Stimulated activated effector memory CD8-positive, alpha-beta T cell treated with anti-CD3 and anti-CD28 coated beads, Interleukin-12 subunit alpha, Interleukin-12 subunit beta, amount 100 ng/mL, for 72 hours (primary cell): ENCODE measurements around the gene BPIFB6.

Experiments used
- ATAC-seq: fragments of 150-1000 bp; cut with Tn5 transposase; 2 replicates; pipeline ENCODE4 v1.10.0; 2021
- DNase-seq, 2 donors: peaks; one replicate each; pipeline ENCODE4 v3.0.0; 2021 to 2022; ENCODE audit warnings: low spot score in 2 of 2
- H3K27ac Mint-ChIP-seq: one replicate; pipeline ENCODE4 v1.8.0; 2022; ENCODE audit warnings: mild to moderate bottlenecking, mixed read lengths
- H3K36me3 Mint-ChIP-seq: one replicate; pipeline ENCODE4 v1.8.0; 2022; ENCODE audit warnings: mild to moderate bottlenecking, mixed read lengths
- H3K4me1 Mint-ChIP-seq: one replicate; pipeline ENCODE4 v1.8.0; 2022; ENCODE audit warnings: mixed read lengths
- H3K4me3 Mint-ChIP-seq: one replicate; pipeline ENCODE4 v1.8.0; 2022; ENCODE audit warnings: mild to moderate bottlenecking, mixed read lengths
- H3K9me3 Mint-ChIP-seq: one replicate; pipeline ENCODE4 v1.8.0; 2022; ENCODE audit warnings: mixed read lengths

The BPIFB6 gene

GRCh38 chr20:33031531-33031930 is at the start of gene BPIFB6:
Gene BPIFB6, plus strand, starts transcription at chr20:33031648. Its CDS starts 0 bp downstream, at chr20:33031648.
- Mint-ChIP-seq H3K36me3 (no peaks in the 10 kb centered on the region), H3K27ac (no peak within 1 kb of the TSS), H3K4me1 (no peaks in the 10 kb centered on the region), H3K9me3 (no peaks in the 10 kb centered on the region), H3K4me3 (no peak within 1 kb of the TSS)
- ATAC-seq (no peak), DNase-seq (no peak)

GRCh38 chr20:32982617-32983458 is 48.6 kb upstream of the BPIFB6 start:
- H3K4me3 Mint-ChIP-seq: no peak overlapping the region
- peaks cover 5% of the 10 kb centered on the region for H3K4me1 Mint-ChIP-seq
- peak overlapping the region; percentile 52 for H3K27ac Mint-ChIP-seq
- no peaks in the 10 kb centered on the region for H3K9me3 Mint-ChIP-seq
- no peak for ATAC-seq
- H3K36me3 Mint-ChIP-seq: no peaks in the 10 kb centered on the region
- no peak for DNase-seq

GRCh38 chr20:32983459-32984112 is 47.9 kb upstream of the BPIFB6 start:
- ATAC-seq (no peak), DNase-seq (no peak)
- H3K4me3 Mint-ChIP-seq: no peak overlapping the region
- H3K27ac Mint-ChIP-seq: no peak overlapping the region
- no peaks in the 10 kb centered on the region for H3K36me3 Mint-ChIP-seq
- no peaks in the 10 kb centered on the region for H3K9me3 Mint-ChIP-seq
- H3K4me1 Mint-ChIP-seq: peaks cover 5% of the 10 kb centered on the region

- Mint-ChIP-seq H3K4me3 (no peak overlapping the region), H3K36me3 (no peaks in the 10 kb centered on the region), H3K9me3 (no peaks in the 10 kb centered on the region), H3K27ac (no peak overlapping the region), H3K4me1 (peaks cover 5% of the 10 kb centered on the region)
- no peak for DNase-seq
- ATAC-seq: no peak
Observed at GRCh38 chr20:32984196-32984595, 47.3 kb upstream of the BPIFB6 start.

GRCh38 chr20:32984631-32985354 is 46.7 kb upstream of the BPIFB6 start:
- Mint-ChIP-seq H3K9me3 (no peaks in the 10 kb centered on the region), H3K4me1 (peaks cover 5% of the 10 kb centered on the region), H3K4me3 (no peak overlapping the region), H3K27ac (no peak overlapping the region), H3K36me3 (no peaks in the 10 kb centered on the region)
- peak; percentile 17 for ATAC-seq
- DNase-seq: no peak

DNA sequence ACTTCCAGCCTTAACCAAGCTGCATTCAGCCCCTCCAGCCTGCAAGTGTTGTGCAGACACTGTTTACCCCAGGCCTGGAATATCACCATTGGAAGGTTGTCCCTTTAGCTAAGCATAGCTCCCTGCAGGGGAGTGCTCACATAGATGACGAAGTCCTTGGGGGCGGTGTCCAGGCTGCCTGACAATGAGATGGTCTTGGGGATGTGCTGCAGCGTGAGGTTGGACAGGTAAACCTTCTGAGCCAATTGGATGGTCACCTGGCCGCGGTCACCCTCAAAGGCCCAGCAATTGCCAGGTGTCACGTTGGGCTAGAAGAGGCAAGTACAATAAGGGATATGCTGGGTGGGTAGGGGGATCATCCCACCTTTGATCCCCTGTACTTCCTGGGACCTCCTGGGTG is 45.9 kb upstream of the BPIFB6 start:
- Mint-ChIP-seq H3K4me1 (peaks cover 5% of the 10 kb centered on the region), H3K9me3 (no peaks in the 10 kb centered on the region), H3K36me3 (no peaks in the 10 kb centered on the region)

DNA sequence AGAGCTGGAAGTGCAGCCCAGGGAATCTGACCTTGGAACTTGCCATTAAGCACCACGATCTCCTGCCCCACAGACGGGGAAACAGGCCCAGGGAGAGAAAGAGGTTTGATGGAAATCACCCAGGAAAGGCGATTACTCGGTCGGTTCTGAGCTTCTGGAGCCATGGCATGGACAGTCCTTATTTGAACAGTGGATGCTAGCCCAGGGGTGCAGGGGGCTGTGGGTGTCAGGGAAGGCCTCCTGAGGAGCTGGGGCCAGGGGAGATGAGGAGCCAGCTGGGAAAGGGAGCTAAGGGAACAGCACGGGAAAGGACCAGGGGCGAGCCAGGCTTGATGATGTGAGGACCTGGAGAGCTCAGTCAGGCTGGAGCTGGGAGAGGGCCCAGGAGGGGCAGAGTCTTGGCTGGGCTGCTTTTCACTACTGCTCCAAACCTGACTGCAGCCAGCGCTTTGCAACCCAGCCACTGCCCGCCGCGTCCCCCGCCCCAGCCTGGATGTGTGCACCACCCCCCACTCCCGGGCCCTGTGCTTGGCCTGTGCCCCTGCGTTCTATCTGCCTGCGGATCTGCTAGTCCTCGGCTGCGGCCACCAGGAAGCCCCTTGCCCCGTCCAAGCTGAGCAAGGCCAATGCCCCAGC is 45.0 kb upstream of the BPIFB6 start:
- H3K27ac Mint-ChIP-seq: no peak overlapping the region
- ATAC-seq (no peak), DNase-seq (no peak)
- no peaks in the 10 kb centered on the region for H3K9me3 Mint-ChIP-seq
- H3K4me1 Mint-ChIP-seq: peaks cover 12% of the 10 kb centered on the region
- no peaks in the 10 kb centered on the region for H3K36me3 Mint-ChIP-seq
- H3K4me3 Mint-ChIP-seq: no peak overlapping the region

More for the DNA sequence above, 45.9 kb upstream of the BPIFB6 start:
- DNase-seq: no peak
- no peak for ATAC-seq
- H3K27ac Mint-ChIP-seq: no peak overlapping the region
- no peak overlapping the region for H3K4me3 Mint-ChIP-seq

- Mint-ChIP-seq H3K9me3 (no peaks in the 10 kb centered on the region), H3K36me3 (no peaks in the 10 kb centered on the region), H3K27ac (no peak overlapping the region), H3K4me1 (peaks cover 12% of the 10 kb centered on the region), H3K4me3 (no peak overlapping the region)
- DNase-seq: no peak
- ATAC-seq: no peak
Observed at GRCh38 chr20:32987044-32987825, 44.2 kb upstream of the BPIFB6 start.

DNA sequence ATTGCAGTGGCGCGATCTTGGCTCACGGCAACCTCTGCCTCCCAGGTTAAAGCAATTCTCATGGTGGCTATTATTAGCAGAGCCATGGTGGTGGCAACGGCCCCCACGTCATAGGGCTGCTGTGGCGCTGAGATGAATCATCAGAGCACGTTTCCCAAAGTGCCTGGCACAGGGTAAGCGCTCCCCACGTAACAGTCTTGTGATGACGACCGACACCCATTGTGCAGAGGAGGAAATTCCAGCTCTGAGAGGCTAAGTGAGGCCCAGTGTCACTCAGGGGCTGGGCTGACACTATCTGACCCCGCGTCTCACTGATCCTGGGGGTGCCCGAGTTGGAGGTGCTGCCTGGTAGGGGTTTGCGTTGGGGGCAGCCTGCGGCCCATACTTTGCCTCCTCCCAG is 43.4 kb upstream of the BPIFB6 start:
- DNase-seq: no peak
- Mint-ChIP-seq H3K27ac (no peak overlapping the region), H3K36me3 (no peaks in the 10 kb centered on the region), H3K4me3 (no peak overlapping the region), H3K4me1 (peaks cover 12% of the 10 kb centered on the region), H3K9me3 (no peaks in the 10 kb centered on the region)
- no peak for ATAC-seq

- H3K4me1 Mint-ChIP-seq: peaks cover 8% of the 10 kb centered on the region
- no peak for DNase-seq
- H3K36me3 Mint-ChIP-seq: no peaks in the 10 kb centered on the region
- no peaks in the 10 kb centered on the region for H3K9me3 Mint-ChIP-seq
- H3K4me3 Mint-ChIP-seq: no peak overlapping the region
- no peak overlapping the region for H3K27ac Mint-ChIP-seq
- ATAC-seq: no peak
Observed at GRCh38 chr20:32989507-32990283, 41.8 kb upstream of the BPIFB6 start.

GRCh38 chr20:32990426-32990825 is 41.0 kb upstream of the BPIFB6 start:
- peaks cover 7% of the 10 kb centered on the region for H3K4me1 Mint-ChIP-seq
- H3K4me3 Mint-ChIP-seq: no peak overlapping the region
- no peak overlapping the region for H3K27ac Mint-ChIP-seq
- H3K9me3 Mint-ChIP-seq: no peaks in the 10 kb centered on the region
- DNase-seq: no peak
- no peak for ATAC-seq
- no peaks in the 10 kb centered on the region for H3K36me3 Mint-ChIP-seq

DNA sequence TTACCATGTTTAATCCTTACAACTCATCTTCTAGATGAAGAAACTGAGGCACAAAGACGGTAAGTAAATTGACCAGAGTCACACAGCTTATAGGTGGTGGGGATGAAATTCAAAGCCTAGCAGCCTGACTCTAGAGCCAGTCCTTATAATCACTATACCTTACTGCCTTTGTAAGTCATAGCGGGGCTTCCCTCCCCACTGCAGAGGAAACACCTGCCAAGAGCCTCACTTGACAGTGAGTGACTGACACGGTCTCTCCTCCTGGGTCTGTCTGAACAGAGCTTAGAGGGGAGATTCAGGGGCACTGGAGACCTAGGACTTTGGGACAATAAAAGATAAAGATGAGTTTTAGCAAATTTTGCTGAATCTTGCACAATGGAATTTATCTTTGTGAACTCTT is 40.1 kb upstream of the BPIFB6 start:
- ATAC-seq (no peak), DNase-seq (no peak)
- Mint-ChIP-seq H3K9me3 (no peaks in the 10 kb centered on the region), H3K36me3 (no peaks in the 10 kb centered on the region), H3K27ac (no peak overlapping the region), H3K4me1 (peaks cover 7% of the 10 kb centered on the region), H3K4me3 (no peak overlapping the region)

DNA sequence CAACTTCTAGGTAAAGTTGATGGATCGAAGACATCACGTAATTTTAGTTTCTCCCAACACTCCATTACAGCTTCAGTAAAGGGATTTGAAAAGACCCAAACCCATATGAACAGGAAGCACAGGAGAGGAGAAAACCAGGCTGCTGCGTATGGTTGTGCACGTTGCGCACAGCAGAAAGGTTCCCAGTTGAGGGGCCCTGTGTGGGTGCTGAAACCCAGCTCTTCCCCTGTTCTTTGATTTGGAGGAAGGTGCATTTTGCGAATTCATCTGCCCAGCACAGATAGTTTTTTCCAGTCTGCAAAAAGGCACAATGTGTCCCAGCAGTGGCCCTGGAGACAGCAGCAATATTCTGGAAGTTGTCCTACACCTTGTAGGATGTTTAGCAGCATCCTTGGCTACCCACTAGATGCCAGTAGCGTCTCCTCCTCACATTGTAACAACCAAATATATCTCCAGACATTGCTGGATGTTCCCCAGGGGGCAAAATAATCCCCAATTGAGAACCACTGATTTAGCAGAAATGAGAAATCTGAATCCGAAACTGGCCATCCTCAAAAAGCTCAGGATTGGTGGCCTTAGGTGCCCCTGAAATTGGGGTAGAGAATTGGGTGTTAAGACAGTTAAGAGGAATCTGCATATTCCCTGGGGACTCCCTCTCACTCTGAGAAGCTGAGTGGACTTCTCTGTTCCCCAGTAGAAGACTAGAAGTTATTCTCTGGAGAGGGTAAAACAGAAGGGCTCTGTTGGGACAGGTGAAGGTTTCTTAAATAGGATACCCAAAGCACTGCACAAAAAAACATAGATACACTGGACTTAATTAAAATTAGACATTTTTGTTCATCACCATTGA is 39.4 kb upstream of the BPIFB6 start:
- ATAC-seq: no peak
- H3K4me1 Mint-ChIP-seq: peaks cover 7% of the 10 kb centered on the region

More for the DNA sequence above, 39.4 kb upstream of the BPIFB6 start:
- H3K9me3 Mint-ChIP-seq: no peaks in the 10 kb centered on the region
- no peak overlapping the region for H3K27ac Mint-ChIP-seq
- H3K36me3 Mint-ChIP-seq: no peaks in the 10 kb centered on the region
- DNase-seq: no peak
- H3K4me3 Mint-ChIP-seq: no peak overlapping the region
